Adrenal gland (tissue), 5 donors: ENCODE results near the gene POLR3E.

ENCODE experiments used
- POLR2A ChIP-seq, 2 donors: fragments of 450-650 bp; IDR thresholded peaks; one replicate each; pipeline ENCODE4 v1.6.1; 2017; ENCODE audit warnings: antibody characterized with exemption in 2 of 2, mild to moderate bottlenecking in 2 of 2, moderate library complexity in 1 of 2
- TF ChIP-seq, protein P1 (sequence below), 6 experiments: fragments of 450-650 bp in 4 of 6; fragments of 200-600 bp in 2 of 6; sonication (generic) in 1 of 6; IDR thresholded peaks; 1 replicate in 5 of 6; 2 replicates in 1 of 6; pipeline versions ENCODE4 v1.5.1 to v1.8.0; 2016 to 2021; ENCODE audit warnings: antibody characterized with exemption in 6 of 6, mild to moderate bottlenecking in 2 of 6, moderate library complexity in 1 of 6
- donor health status: DM: no; HTN: no; CAD: no.

DNA sequence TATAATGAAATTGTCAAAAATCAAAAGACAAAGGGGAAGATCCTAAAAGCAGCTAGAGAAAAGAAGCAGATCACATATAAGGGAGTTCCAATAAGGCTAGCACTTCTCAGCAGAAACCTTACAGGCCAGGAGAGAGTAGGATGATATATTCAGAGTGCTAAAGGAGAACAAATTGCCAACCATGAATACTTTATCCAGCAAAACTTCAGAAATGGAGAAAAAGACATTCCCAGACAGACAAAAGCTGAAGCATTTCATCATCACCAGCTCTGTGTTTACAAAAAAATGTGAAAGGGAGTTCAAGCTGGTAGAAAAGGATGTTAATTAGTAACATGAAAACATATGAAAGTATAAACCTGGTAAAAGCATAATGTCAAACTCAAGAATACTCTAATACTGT, 39.8 kb downstream of the POLR3E start:
- TF ChIP-seq, protein P1, sequence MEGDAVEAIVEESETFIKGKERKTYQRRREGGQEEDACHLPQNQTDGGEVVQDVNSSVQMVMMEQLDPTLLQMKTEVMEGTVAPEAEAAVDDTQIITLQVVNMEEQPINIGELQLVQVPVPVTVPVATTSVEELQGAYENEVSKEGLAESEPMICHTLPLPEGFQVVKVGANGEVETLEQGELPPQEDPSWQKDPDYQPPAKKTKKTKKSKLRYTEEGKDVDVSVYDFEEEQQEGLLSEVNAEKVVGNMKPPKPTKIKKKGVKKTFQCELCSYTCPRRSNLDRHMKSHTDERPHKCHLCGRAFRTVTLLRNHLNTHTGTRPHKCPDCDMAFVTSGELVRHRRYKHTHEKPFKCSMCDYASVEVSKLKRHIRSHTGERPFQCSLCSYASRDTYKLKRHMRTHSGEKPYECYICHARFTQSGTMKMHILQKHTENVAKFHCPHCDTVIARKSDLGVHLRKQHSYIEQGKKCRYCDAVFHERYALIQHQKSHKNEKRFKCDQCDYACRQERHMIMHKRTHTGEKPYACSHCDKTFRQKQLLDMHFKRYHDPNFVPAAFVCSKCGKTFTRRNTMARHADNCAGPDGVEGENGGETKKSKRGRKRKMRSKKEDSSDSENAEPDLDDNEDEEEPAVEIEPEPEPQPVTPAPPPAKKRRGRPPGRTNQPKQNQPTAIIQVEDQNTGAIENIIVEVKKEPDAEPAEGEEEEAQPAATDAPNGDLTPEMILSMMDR (IDR thresholded peaks at IDR 0.05) = no peak
- no peak for TF ChIP-seq POLR2A (IDR thresholded peaks at IDR 0.05)
